GM12878 (cell line): Measurements from ENCODE around the gene PRG3. TPM values are rescaled to one million over a fixed set of nuclear protein-coding genes. Genes with fewer than 3 reads are reported as not detected.

Experiments
- ATAC-seq: fragments of 200-7000 bp; cut with Tn5 transposase; 3 replicates; pipeline ENCODE4 v1.9.1; 2020; ENCODE audit warnings: mild to moderate bottlenecking, moderate library complexity
- BruUV-seq: library from RNA; stranded (reverse); fragments of 400-500 nt; replicated peaks from 2 replicates; lab custom pipeline; 2021; lab: Mats Ljungman, UMichigan
- CTCF ChIA-PET: fragments of 300-600 bp; sonication (Branson Sonifier 250); formaldehyde crosslinking; extraction: SDS; loops from one replicate; lab custom pipeline; 2021; ENCODE audit warnings: inconsistent platforms; lab: Yijun Ruan, JAX
- POLR2A ChIA-PET: fragments of 350-600 bp; formaldehyde crosslinking; extraction: SDS; loops from one replicate; lab custom pipeline; 2021; ENCODE audit warnings: inconsistent platforms; lab: Charles Lee
- RAD21 ChIA-PET: fragments of 300-600 bp; sonication (Branson Sonifier 250); formaldehyde crosslinking; loops from one replicate; lab custom pipeline; 2023; ENCODE audit warnings: antibody characterized with exemption; ENCODE audit not compliant: unreplicated experiment; lab: Charles Lee
- SMC1A ChIA-PET: fragments of 300-600 bp; sonication (Branson Sonifier 250); formaldehyde crosslinking; loops from one replicate; lab custom pipeline; 2023; ENCODE audit not compliant: unreplicated experiment, uncharacterized antibody; lab: Charles Lee
- DNase-seq: peaks from one replicate; pipeline ENCODE4 v3.0.0-alpha.2; 2011; ENCODE audit warnings: low read depth, low spot score
- FAIRE-seq: peaks from 3 replicates; lab custom pipeline; 2011; peaks lifted over from hg19 to GRCh38; lab: Jason Lieb, UNC
- H2AFZ ChIP-seq: 2 replicates; pipeline ENCODE4 v1.6.0; 2011; ENCODE audit warnings: low read depth, low read length, control low read depth; ENCODE audit not compliant: control insufficient read depth
- H3K27ac ChIP-seq: 2 replicates; pipeline ENCODE4 v1.5.1; 2011; ENCODE audit warnings: control low read depth; ENCODE audit not compliant: control insufficient read depth, insufficient read depth
- H3K27me3 ChIP-seq, 2 experiments: replicated peaks in 1 of 2; 2 replicates each; pipeline versions ENCODE4 v1.6.0 to v1.6.1; 2011; ENCODE audit warnings: low read length in 1 of 2; ENCODE audit not compliant: control insufficient read depth in 2 of 2, insufficient read depth in 2 of 2
- H3K36me3 ChIP-seq, 2 experiments: 2 replicates each; pipeline ENCODE4 v1.5.1; 2011; ENCODE audit warnings: low read length in 1 of 2; ENCODE audit not compliant: control insufficient read depth in 2 of 2, insufficient read depth in 2 of 2
- H3K4me1 ChIP-seq: 2 replicates; pipeline ENCODE4 v1.6.1; 2011; ENCODE audit warnings: mild to moderate bottlenecking, low read length, moderate library complexity, mixed read lengths; ENCODE audit not compliant: control insufficient read depth, insufficient read depth
- H3K4me2 ChIP-seq: 2 replicates; pipeline ENCODE4 v1.6.0; 2011; ENCODE audit warnings: control low read depth; ENCODE audit not compliant: control insufficient read depth, insufficient read depth
- H3K4me3 ChIP-seq: fragments of 200-600 bp; sonication (generic); 2 replicates; pipeline ENCODE4 v1.5.1; 2016
- H3K79me2 ChIP-seq: 2 replicates; pipeline ENCODE4 v1.6.0; 2011; ENCODE audit warnings: low read length; ENCODE audit not compliant: control insufficient read depth, insufficient read depth
- H3K9ac ChIP-seq: 2 replicates; pipeline ENCODE4 v1.8.0; 2011; ENCODE audit warnings: low read length, control low read depth, mixed read lengths; ENCODE audit not compliant: control insufficient read depth, insufficient read depth
- H3K9me3 ChIP-seq: replicated peaks from 3 replicates; pipeline ENCODE4 v1.5.1; 2011; ENCODE audit warnings: mild to moderate bottlenecking, low read length; ENCODE audit not compliant: control insufficient read depth, insufficient read depth
- H4K20me1 ChIP-seq: 2 replicates; pipeline ENCODE4 v1.6.0; 2011; ENCODE audit not compliant: control insufficient read depth, insufficient read depth
- BRCA1 ChIP-seq: IDR thresholded peaks from 2 replicates; pipeline ENCODE4 v1.6.1; 2011; ENCODE audit warnings: low read depth, low read length, improper control_type of control experiment
- E4F1 ChIP-seq: fragments of 450-650 bp; IDR thresholded peaks from 2 replicates; pipeline ENCODE4 v1.6.1; 2018; ENCODE audit warnings: borderline replicate concordance, mild to moderate bottlenecking; ENCODE audit not compliant: partially characterized antibody
- EP300 ChIP-seq, 2 experiments: fragments of 150-350 bp in 1 of 2; IDR thresholded peaks; 2 replicates each; pipeline ENCODE4 v1.6.1; 2011 to 2012; ENCODE audit warnings: low read depth in 2 of 2, low read length in 2 of 2, borderline replicate concordance in 1 of 2, improper control_type of control experiment in 1 of 2, inconsistent platforms in 1 of 2; ENCODE audit not compliant: control insufficient read depth in 1 of 2
- GATAD2B ChIP-seq: fragments of 450-650 bp; conservative IDR thresholded peaks from 2 replicates; pipeline ENCODE4 v1.6.1; 2017; ENCODE audit warnings: low read depth, mild to moderate bottlenecking, moderate library complexity
- HDAC2 ChIP-seq: fragments of 200-600 bp; sonication (generic); IDR thresholded peaks from 2 replicates; pipeline ENCODE4 v1.6.1; 2017
- IRF5 ChIP-seq: fragments of 450-650 bp; IDR thresholded peaks from 2 replicates; pipeline ENCODE4 v1.6.1; 2017; ENCODE audit warnings: borderline replicate concordance
- PBX3 ChIP-seq: IDR thresholded peaks from 2 replicates; pipeline ENCODE4 v1.6.1; 2011; ENCODE audit warnings: mild to moderate bottlenecking, low read depth, low read length, moderate library complexity; ENCODE audit not compliant: insufficient replicate concordance
- RELA ChIP-seq: fragments of 450-650 bp; IDR thresholded peaks from 2 replicates; pipeline ENCODE4 v1.8.0; 2014; ENCODE audit warnings: borderline replicate concordance; ENCODE audit not compliant: partially characterized antibody
- RUNX3 ChIP-seq: IDR thresholded peaks from 2 replicates; pipeline ENCODE4 v1.6.1; 2012; ENCODE audit warnings: low read length, inconsistent platforms
- SUZ12 ChIP-seq: fragments of 200-600 bp; sonication (generic); IDR thresholded peaks from one replicate; pipeline ENCODE4 v1.6.1; 2018; ENCODE audit warnings: antibody characterized with exemption, mild to moderate bottlenecking; ENCODE audit not compliant: unreplicated experiment
- TCF3 ChIP-seq: IDR thresholded peaks from 2 replicates; pipeline ENCODE4 v1.6.1; 2012; ENCODE audit warnings: low read depth, mild to moderate bottlenecking, low read length, borderline replicate concordance; ENCODE audit not compliant: insufficient read depth
- YBX1 ChIP-seq: fragments of 450-650 bp; IDR thresholded peaks from 2 replicates; pipeline ENCODE4 v1.6.1; 2016; ENCODE audit warnings: antibody characterized with exemption
- WGBS: methylation state at CpG from one replicate; pipeline ENCODE4 v1.1.6; 2016; ENCODE audit warnings: low lambda C conversion rate; ENCODE audit not compliant: insufficient replicate concordance, insufficient coverage; ENCODE audit errors: missing lambda C conversion rate; 5-methylcytosine and 5-hydroxymethylcytosine counted together
- in situ Hi-C: fragments of 300-500 bp; cut with MboI; formaldehyde crosslinking; loops from 9 replicates; pipeline ENCODE4 v1.14.3; 2018; ENCODE audit warnings: mixed read lengths
- intact Hi-C: fragments of 100-400 bp; cut with micrococcal nuclease; formaldehyde crosslinking; loops from one replicate; pipeline ENCODE4 v1.14.2; 2022; ENCODE audit not compliant: unreplicated experiment
- polyA plus RNA-seq, 11 experiments: library from polyadenylated mRNA; depleted of rRNA in 4 of 11; unstranded in 6 of 11; stranded (reverse) in 5 of 11; fragments of >200 nt; fragmentation: Nextera tagmentation in 4 of 11; fragmentation: Illumina TruSeq in 1 of 11; extraction: Ambion mirVana in 4 of 11; extraction: Trizol in 1 of 11; gene quantifications; 1 replicate in 1 of 11; 2 replicates in 10 of 11; pipeline versions ENCODE4 v1.2.1 to v1.2.3, GENCODE V29; 2011 to 2016; ENCODE audit warnings: inconsistent platforms in 2 of 11, missing spikeins in 2 of 11, low read depth in 1 of 11
- total RNA-seq, 4 experiments: library from RNA; depleted of rRNA in 3 of 4; stranded (reverse); fragments of >200 nt in 3 of 4; fragmentation: Illumina TruSeq in 1 of 4; extraction: Trizol in 1 of 4; gene quantifications; 2 replicates each; pipeline versions ENCODE4 v1.2.1 to v1.2.3, GENCODE V29; 2013 to 2021
- TF ChIP-seq, protein P1 (sequence below): fragments of 450-650 bp; formaldehyde crosslinking; IDR thresholded peaks from 2 replicates; pipeline ENCODE4 v1.4.0; 2022; ENCODE audit warnings: mild to moderate bottlenecking, moderate library complexity

Gene PRG3
- total and polyA plus RNA-seq, 10 of the 15 experiments (the other 5 are each of a cell fraction or from before 2014, with no cell fraction given), result not detected

DNA sequence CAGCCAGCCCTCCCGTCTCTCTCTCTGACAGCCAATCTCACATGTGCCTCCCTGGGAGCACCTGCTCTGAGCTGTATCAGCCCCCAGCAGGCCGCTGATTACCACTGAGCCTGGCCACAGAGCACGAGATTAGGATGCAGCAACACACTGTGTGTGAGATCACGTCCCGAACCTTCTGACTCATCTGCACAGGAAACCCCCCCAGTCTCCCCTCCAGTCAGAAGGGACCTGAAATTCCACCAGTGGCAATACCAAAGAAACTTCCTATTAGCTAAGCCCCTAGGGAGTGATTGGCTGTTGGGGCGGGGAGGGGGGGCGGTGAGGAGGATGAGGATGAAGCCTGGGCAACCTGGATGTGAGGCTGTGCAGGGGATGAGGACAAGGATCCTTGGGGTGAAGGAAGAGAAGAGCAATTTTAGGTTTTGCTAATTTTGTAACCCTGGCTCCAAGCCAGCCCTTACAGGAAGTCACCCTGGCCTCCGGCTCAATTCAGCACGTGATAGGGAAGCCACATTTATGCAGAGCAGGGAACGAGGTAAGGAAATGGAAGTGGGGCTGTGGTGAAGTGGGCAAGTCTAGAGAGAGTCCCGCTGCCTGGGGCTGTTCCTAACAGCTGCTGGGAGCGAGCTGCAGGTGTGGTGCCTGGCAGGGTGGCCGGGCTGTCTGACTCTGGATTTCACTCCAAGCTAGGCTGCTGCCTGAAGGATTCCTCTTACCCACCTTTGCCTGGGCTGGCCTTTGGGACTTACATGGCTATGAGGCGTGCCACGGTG lies 44.0 kb upstream of the PRG3 start:
- H3K9ac ChIP-seq, result peak overlapping the region; percentile 94
- under 1% methylated on average over 15 of the region's 15 CpGs for WGBS
- peak; percentile 96 for FAIRE-seq
- no peak for TF ChIP-seq YBX1
- peak; percentile 97 for TF ChIP-seq RELA
- TF ChIP-seq, protein P1, sequence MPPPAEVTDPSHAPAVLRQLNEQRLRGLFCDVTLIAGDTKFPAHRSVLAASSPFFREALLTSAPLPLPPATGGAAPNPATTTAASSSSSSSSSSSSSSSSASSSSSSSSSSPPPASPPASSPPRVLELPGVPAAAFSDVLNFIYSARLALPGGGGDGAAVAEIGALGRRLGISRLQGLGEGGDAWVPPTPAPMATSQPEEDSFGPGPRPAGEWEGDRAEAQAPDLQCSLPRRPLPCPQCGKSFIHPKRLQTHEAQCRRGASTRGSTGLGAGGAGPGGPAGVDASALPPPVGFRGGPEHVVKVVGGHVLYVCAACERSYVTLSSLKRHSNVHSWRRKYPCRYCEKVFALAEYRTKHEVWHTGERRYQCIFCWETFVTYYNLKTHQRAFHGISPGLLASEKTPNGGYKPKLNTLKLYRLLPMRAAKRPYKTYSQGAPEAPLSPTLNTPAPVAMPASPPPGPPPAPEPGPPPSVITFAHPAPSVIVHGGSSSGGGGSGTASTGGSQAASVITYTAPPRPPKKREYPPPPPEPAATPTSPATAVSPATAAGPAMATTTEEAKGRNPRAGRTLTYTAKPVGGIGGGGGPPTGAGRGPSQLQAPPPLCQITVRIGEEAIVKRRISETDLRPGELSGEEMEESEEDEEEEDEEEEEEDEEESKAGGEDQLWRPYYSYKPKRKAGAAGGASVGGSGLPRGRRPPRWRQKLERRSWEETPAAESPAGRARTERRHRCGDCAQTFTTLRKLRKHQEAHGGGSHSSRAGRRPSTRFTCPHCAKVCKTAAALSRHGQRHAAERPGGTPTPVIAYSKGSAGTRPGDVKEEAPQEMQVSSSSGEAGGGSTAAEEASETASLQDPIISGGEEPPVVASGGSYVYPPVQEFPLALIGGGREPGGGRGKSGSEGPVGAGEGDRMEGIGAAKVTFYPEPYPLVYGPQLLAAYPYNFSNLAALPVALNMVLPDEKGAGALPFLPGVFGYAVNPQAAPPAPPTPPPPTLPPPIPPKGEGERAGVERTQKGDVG (CRISPR knock-in tag), result no peak
- TF ChIP-seq SUZ12, result no peak
- peak; percentile 93 for TF ChIP-seq TCF3
- TF ChIP-seq RUNX3, result peak; percentile 87
- TF ChIP-seq EP300 (IDR thresholded peaks at IDR 0.05; ENCODE audit: borderline replicate concordance in 1 of 2, control insufficient read depth in 1 of 2, low read depth in 2 of 2, low read length in 2 of 2), result peak; percentile 88 to 94
- TF ChIP-seq PBX3, result peak; percentile 60
- peak; percentile 51; the same call in 1 of the 2 replicates for TF ChIP-seq GATAD2B
- TF ChIP-seq BRCA1, result no peak
- TF ChIP-seq IRF5, result no peak
- no peak for TF ChIP-seq HDAC2
- peak; percentile 35 for TF ChIP-seq E4F1

More for the DNA sequence above, 44.0 kb upstream of the PRG3 start:
- Histone ChIP-seq H3K9me3 (no peaks in the 10 kb centered on the region), H2AFZ (peak overlapping the region; percentile 9), H3K79me2 (peaks cover 68% of the 10 kb centered on the region), H3K4me2 (peak overlapping the region; percentile 99), H3K4me3 (peak overlapping the region; percentile 88), H3K36me3 (peaks cover 12 to 24% of the 10 kb centered on the region in 2 experiments), H3K4me1 (peaks cover 39% of the 10 kb centered on the region), H3K27ac (peak overlapping the region; percentile 97), H3K27me3 (no peaks in the 10 kb centered on the region), H4K20me1 (peaks cover 3% of the 10 kb centered on the region; the same call in 1 of the 2 replicates)
- CTCF ChIA-PET, result interaction anchor here (0.6 to 3.9 kb wide), 7 partner anchors 8 to 102 kb away, joined by 3 to 15 read pairs (median 4); no protein-coding TSS in a partner anchor
- peak; percentile 88 for ATAC-seq
- SMC1A ChIA-PET, result interaction anchor here (0.6 to 1.5 kb wide), 2 partner anchors 33 to 60 kb away, joined by 3 to 4 read pairs; no protein-coding TSS in a partner anchor
- in situ Hi-C loops, result no loop called here
- peak; percentile 95 for DNase-seq
- POLR2A ChIA-PET, result interaction anchor here (0.6 to 3.3 kb wide), 6 partner anchors 9 to 100 kb away, joined by 3 to 22 read pairs (median 9); partner anchors contain the start of gene TNKS1BP1
- TSS peak; percentile 92 for BruUV-seq
- RAD21 ChIA-PET, result interaction anchor here (1.5 to 3.3 kb wide), 4 partner anchors 18 to 100 kb away, joined by 5 to 21 read pairs (median 10); no protein-coding TSS in a partner anchor
- intact Hi-C loops, result loop anchor here (1.0 to 5.0 kb wide), 3 partner anchors 19 to 232 kb away; partner anchors contain the start of gene CLP1
